Hematopoietic multipotent progenitor cell treated with erythropoietin and hydrocortisone succinate and interleukin-3 and kit ligand, for 8 days (in vitro differentiated cells): ENCODE results near the gene HNF1A.

ENCODE experiments used
- DNase-seq: peaks from one replicate; pipeline ENCODE4 v3.0.0-alpha.2; 2015

Gene HNF1A

DNA sequence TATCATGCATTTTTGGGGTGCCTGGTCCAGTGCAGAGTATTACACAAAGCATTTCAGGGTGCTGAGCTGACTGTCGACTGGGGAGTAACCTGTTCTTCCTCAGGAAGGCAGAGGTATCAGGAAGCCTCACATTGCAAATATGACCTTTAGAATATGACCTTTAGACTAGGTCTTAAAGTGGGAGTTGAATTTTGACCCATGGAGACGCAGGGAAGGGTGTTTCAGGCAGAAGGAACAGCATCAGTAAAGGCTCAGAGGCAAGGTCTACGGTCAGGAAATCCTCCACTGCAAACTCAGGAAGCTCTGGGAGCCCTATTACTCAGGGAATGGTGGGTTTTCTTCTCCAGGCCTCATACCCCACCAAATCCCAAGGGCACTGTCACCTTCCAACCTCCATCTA is 11.3 kb downstream of the HNF1A start:
- DNase-seq = no peak

DNA sequence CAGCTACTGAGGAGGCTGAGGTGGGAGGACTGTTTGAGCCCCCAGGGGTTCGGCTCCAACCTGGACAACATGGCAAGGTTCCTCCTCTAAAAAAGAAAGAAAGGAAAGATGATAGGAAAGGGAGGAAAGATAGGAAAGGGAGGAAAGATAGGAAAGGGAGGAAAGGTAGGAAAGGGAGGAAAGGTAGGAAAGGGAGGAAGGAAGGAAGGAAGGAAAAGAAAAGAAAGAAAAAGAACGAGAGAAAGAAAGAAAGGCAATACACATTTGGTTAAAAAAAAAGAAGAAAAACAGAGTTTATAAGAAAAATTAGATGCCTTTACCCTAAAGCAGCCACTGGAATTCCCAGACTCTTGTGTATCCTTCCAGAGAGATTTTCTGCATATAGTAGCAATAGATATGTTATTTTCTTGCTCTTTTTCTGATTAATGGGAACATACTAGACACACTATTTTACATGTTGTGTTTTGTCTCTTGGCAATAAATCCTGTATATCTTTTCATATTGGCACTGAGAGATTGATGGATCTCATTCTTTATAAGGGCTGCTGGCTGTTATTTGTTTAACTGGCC is 12.2 kb downstream of the HNF1A start:
- DNase-seq = no peak

DNA sequence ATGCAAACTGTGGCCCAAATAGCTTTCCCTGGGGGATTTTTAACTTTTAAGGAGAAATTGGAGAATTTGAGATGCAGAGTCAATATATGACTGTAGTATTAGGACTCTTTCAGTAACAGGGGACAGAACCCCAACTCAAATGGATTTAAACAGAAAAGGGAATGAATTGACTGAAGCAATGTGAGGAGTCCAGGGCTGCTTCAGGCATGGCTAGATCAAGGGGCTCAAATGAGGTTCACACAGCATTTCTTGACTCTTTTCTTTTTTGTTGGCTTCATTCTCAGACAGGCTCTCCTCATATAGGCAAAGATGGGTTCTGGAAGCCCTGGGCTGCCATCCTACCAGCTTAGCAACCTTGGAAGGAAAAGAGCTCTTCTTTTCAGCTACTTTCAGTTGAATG is 13.6 kb downstream of the HNF1A start:
- DNase-seq = no peak

DNA sequence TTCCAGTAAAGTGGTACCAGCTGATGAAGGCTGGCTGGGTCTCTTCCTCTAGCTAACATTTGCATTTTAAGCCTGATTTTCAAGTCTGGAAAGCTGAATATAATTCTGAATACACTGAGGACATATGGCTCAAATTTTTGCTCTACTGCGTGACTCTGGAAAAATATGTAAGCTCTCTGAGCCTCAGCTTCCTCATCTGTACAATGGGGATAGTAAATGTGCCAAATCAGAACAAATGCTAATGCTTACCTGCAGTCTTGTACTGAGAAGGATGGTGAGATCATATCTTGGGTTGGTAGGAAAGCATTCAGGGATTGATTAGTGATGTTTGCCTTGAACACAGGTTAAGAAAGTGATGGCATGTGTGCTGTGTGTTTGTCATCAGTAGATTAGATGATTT is 14.6 kb downstream of the HNF1A start:
- no peak for DNase-seq

GRCh38 chr12:120993496-120993895 is 15.2 kb downstream of the HNF1A start:
- no peak for DNase-seq

- no peak for DNase-seq
These were observed 15.7 kb downstream of the HNF1A start for GRCh38 chr12:120994059-120994458.

- no peak for DNase-seq
These were observed 16.4 kb downstream of the HNF1A start for GRCh38 chr12:120994589-120995337.

GRCh38 chr12:120996133-120996746 is 17.9 kb downstream of the HNF1A start:
- no peak for DNase-seq

DNA sequence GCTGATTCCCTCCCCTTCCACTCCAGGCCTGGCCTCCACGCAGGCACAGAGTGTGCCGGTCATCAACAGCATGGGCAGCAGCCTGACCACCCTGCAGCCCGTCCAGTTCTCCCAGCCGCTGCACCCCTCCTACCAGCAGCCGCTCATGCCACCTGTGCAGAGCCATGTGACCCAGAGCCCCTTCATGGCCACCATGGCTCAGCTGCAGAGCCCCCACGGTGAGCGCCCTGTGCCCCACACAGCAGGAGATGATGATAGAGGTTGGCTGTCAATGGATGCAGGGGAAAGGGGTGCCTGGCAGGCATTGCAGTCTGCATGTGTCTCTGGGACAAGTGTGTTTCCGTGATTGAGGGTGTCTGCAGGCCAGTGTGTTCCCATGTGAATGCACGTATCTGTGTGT is 19.1 kb downstream of the HNF1A start:
- DNase-seq = no peak

DNA sequence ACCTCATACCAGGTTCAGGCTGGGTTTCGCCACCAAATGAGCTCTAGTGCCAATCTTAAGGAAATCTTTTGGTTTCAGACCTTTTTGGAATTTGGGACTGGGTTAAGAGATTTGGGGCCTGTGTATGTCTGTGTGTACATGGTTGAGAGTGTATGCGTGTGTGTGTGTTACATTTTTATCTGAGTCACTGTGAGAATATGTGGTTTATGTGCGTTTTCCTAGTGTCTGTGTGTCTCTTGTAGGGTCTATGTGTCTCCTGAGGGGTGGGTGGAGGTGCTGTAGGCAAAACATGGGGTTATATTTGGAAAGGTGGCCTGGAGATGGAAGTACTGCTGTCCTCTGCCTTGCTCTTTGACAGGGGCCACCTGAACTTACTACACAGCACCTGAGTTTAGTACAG is 20.1 kb downstream of the HNF1A start:
- no peak for DNase-seq

- no peak for DNase-seq
These were observed 21.1 kb downstream of the HNF1A start for GRCh38 chr12:120999191-121000120.

GRCh38 chr12:121000530-121000929 is 22.2 kb downstream of the HNF1A start:
- no peak for DNase-seq

DNA sequence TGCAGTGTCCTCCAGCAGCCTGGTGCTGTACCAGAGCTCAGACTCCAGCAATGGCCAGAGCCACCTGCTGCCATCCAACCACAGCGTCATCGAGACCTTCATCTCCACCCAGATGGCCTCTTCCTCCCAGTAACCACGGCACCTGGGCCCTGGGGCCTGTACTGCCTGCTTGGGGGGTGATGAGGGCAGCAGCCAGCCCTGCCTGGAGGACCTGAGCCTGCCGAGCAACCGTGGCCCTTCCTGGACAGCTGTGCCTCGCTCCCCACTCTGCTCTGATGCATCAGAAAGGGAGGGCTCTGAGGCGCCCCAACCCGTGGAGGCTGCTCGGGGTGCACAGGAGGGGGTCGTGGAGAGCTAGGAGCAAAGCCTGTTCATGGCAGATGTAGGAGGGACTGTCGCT is 22.7 kb downstream of the HNF1A start:
- no peak for DNase-seq

DNA sequence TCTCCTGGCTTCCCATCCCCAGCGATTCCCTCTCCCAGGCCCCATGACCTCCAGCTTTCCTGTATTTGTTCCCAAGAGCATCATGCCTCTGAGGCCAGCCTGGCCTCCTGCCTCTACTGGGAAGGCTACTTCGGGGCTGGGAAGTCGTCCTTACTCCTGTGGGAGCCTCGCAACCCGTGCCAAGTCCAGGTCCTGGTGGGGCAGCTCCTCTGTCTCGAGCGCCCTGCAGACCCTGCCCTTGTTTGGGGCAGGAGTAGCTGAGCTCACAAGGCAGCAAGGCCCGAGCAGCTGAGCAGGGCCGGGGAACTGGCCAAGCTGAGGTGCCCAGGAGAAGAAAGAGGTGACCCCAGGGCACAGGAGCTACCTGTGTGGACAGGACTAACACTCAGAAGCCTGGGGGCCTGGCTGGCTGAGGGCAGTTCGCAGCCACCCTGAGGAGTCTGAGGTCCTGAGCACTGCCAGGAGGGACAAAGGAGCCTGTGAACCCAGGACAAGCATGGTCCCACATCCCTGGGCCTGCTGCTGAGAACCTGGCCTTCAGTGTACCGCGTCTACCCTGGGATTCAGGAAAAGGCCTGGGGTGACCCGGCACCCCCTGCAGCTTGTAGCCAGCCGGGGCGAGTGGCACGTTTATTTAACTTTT is 23.6 kb downstream of the HNF1A start:
- DNase-seq = no peak

GRCh38 chr12:121003650-121004049 is 25.3 kb downstream of the HNF1A start:
- DNase-seq = no peak

GRCh38 chr12:121004253-121004815 is 26.0 kb downstream of the HNF1A start:
- no peak for DNase-seq

DNA sequence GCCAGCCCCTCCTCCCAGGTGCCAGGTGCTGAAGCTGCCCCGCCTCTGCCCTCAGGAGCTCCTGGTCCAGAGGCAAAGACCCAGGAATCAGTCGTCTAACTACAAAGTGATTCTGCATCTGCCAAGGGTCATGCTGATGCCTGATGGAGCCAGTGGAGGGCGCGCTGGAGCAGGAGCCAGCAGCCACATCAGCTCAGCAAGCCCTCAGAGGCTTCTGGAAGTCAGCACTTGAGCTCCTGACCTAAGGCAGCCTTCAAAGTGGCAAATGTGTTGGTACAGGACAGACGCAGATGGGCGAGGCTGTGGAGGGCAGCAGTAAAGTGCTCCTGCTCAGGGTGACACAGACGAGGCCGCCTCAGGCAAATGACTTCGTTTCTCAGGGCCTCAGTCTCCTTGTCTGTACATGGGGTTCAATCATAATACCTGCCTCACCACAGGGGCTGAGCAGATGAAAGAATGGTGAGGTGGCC is 27.0 kb downstream of the HNF1A start:
- DNase-seq = peak; percentile 57

DNA sequence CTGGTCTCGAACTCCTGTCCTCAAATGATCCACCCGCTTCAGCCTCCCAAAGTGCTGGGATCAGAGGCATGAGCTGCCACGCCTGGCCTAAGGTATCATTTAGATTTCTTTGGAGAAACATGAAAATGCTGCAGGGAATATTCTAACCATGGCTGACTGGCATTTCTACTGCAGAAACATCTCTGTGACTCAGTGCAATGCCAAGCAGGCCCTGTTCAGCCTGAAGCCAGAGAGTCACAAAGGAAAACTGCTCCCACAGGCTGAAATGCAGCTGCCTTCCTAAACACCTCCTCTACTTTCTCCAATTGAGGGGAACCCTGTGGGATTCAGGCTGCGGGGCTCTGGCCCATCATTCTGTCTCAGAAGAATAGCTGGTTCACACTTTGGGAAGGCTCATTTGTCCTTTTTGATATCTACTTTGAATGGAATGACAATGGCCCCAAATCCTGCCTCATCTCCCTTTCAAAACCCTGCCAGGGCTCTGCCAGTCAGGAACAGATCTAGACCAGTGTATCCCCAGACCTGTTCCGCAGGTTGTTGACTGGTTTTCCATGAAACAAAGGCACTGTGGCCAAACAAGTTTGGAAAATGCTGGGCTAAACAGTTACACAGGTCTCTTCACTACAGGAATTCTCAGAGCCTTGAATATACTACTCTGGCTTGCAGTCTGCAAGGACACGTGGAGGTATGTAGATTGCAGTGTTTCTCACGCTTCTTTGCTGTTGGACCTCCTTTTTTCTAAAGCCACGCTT is 30.2 kb downstream of the HNF1A start:
- no peak for DNase-seq

- peak; percentile 46 for DNase-seq
These were observed 31.4 kb downstream of the HNF1A start for GRCh38 chr12:121009741-121010140.

GRCh38 chr12:121010860-121011259 is 32.5 kb downstream of the HNF1A start:
- no peak for DNase-seq

GRCh38 chr12:121011820-121012219 is 33.5 kb downstream of the HNF1A start:
- DNase-seq = no peak

DNA sequence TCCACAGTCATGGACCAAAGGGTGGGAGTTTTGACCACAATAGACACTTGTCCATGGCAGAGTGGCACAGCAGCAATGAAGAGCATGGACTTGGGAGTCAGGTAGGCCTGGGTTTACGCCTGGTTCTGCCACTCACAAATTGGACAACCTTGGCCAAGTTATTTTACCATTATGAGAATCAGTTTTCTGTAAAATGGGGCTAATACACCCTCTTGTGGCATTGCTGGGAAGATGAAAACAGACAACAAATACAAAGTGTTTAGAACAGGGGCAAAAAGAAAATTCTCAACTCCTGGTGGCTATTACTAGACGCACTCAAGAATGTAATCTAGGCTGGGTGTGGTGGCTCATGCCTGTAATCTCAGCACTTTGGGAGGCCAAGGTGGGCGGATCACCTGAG is 35.4 kb downstream of the HNF1A start:
- DNase-seq = peak; percentile 14
